HG03378 (cell line): ENCODE data around the gene CCNT1.
"Not testable (repeated sequence)": the region's sequence is repeated elsewhere in the genome, so short reads cannot be mapped to it uniquely, and the experiment has no call there.

Experiments
- ATAC-seq: cut with Tn5 transposase; IDR thresholded peaks from one replicate; pipeline ENCODE4 v1.9.1; 2021; ENCODE audit warnings: mild to moderate bottlenecking, moderate library complexity; ENCODE audit not compliant: unreplicated experiment

The CCNT1 gene

DNA sequence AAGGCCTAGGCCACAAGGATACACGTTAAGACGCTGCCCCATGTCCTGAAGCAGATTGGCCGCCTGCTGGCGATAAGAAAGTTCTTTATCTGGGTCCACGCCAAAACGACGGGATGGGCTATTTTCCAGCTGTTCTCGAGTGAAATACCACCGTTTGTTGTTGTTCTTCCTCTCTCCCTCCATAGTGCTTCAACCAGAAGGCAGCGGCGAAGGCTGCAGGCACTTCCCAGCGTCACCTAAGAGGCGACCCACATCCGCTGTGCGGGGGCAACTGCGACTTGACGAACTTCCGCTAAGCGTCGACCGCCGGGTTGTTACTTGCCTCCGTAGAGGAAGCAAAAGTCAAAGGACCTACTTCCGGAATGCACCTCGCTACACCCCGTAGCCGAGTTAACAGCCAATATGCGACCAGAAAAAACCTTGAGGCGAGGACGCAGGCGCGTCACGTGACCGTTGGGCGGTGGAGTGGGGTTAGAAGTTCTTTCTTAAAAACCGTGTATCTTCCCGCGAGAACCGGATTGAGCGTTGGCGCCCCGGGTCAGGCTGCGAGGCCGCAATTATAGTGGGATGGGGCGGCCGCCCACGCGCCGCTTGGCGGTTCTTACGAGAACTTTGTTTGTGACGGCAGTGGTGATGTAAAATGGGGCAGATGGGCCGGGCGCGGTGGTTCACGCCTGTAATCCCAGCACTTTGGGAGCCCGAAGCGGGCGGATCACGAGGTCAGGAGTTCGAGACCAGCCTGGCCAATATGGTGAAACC lies at the start of gene CCNT1:
CCNT1 (minus strand) TSS at position 215 of the 759 bp plus-strand sequence; CDS start at position 183, 32 bp downstream.
- peak; percentile 97 for ATAC-seq

GRCh38 chr12:48765753-48766162 lies 49.3 kb upstream of the CCNT1 start:
- ATAC-seq, result peak; percentile 47

- ATAC-seq, result no peak
Measured at GRCh38 chr12:48764521-48764920, 48.0 kb upstream of the CCNT1 start.

GRCh38 chr12:48758737-48759136 lies 42.2 kb upstream of the CCNT1 start:
- no peak for ATAC-seq

- no peak for ATAC-seq
Measured at GRCh38 chr12:48758186-48758585, 41.7 kb upstream of the CCNT1 start.

- no peak for ATAC-seq
Measured at GRCh38 chr12:48750769-48751356, 34.4 kb upstream of the CCNT1 start.

GRCh38 chr12:48750215-48750614 lies 33.7 kb upstream of the CCNT1 start:
- no peak for ATAC-seq

- no peak for ATAC-seq
Measured at GRCh38 chr12:48744251-48745008, 27.9 kb upstream of the CCNT1 start.

DNA sequence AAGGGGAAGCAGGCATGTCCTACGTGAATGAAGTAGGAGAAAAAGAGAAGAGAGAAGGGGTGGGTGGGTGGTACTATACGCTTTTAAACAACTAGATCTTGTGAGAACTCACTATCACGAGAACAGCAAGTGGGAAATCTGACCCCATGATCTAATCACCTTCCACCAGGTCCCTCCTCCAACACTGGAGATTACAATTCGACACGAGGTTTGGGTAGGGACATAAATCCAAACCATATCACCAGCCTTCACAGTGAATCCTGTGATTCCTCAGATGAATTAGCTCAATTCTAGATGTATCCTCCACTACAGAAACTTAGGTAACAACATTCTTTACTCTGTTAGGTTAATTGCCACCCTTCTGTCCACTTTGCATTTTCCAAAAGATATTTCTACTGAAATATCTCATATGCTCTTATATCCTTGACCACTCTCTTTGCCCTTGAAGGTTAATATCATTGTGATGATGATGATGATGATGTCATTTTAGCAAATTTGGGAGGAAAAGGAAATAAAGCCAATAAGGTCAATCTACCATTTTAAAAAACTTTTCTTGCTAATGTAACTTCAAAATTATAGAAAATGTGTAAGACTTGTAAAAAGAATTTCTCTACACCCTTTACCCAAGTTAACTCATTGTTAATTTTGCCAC lies 23.2 kb upstream of the CCNT1 start:
- ATAC-seq, result no peak

GRCh38 chr12:48736456-48736855 lies 19.9 kb upstream of the CCNT1 start:
- ATAC-seq, result no peak

- ATAC-seq, result no peak
Measured at GRCh38 chr12:48728807-48729206, 12.3 kb upstream of the CCNT1 start.

- not testable (repeated sequence) for ATAC-seq
Measured at GRCh38 chr12:48720737-48721136, 4.2 kb upstream of the CCNT1 start.

GRCh38 chr12:48720171-48720570 lies 3.7 kb upstream of the CCNT1 start:
- ATAC-seq, result not testable (repeated sequence)

DNA sequence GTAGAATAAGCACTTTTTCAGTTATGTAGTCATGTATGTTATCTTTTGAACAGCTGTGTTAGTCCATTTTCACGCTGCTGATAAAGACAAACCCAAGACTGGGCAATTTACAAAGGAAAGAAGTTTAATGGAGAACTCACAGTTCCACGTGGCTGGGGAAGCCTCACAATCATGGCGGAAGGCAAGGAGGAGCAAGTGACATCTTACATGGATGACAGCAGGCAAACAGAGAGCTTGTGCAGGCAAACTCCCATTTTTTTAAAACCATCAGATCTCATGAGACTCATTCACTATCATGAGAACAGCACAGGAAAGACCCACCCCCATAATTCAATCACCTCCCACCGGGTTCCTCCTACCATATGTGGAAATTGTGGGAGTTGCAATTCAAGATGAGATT lies 2.5 kb upstream of the CCNT1 start:
- ATAC-seq, result not testable (repeated sequence)

- no peak for ATAC-seq
Measured at GRCh38 chr12:48717252-48717695, 767 bp upstream of the CCNT1 start.

DNA sequence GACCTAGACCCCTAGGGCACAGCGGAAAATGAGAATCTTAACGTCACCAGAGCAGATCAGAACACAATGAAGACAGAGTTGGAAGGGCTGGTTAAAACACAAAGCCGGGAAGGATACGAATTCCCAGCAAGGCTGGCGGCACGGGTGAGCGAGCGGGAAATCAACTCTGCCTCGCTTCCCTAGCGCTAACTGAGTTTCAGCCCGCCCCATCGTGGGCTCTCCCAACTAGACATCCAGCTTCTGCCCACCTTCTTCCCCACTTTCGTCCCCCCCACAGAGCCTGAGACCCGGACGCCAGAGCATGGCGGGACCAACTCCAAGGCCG lies 377 bp downstream of the CCNT1 start:
- no peak for ATAC-seq

GRCh38 chr12:48712209-48712608 lies 4.3 kb downstream of the CCNT1 start:
- no peak for ATAC-seq

GRCh38 chr12:48698822-48699221 lies 17.7 kb downstream of the CCNT1 start:
- not testable (repeated sequence) for ATAC-seq

- no peak for ATAC-seq
Measured at GRCh38 chr12:48696626-48697025, 19.9 kb downstream of the CCNT1 start.

GRCh38 chr12:48695859-48696258 lies 20.6 kb downstream of the CCNT1 start:
- no peak for ATAC-seq

- no peak for ATAC-seq
Measured at GRCh38 chr12:48694038-48694437, 22.5 kb downstream of the CCNT1 start.
